SH-SY5Y (cell line): ENCODE results near the gene SCPEP1.

Source experiments
- GATA2 ChIP-seq: IDR thresholded peaks from 2 replicates; pipeline ENCODE4 v1.6.1; 2011; ENCODE audit warnings: mild to moderate bottlenecking, low read depth, low read length
- GATA3 ChIP-seq: IDR thresholded peaks from 2 replicates; pipeline ENCODE4 v1.6.1; 2011; ENCODE audit warnings: low read depth, mild to moderate bottlenecking, low read length, moderate library complexity

Gene SCPEP1

DNA sequence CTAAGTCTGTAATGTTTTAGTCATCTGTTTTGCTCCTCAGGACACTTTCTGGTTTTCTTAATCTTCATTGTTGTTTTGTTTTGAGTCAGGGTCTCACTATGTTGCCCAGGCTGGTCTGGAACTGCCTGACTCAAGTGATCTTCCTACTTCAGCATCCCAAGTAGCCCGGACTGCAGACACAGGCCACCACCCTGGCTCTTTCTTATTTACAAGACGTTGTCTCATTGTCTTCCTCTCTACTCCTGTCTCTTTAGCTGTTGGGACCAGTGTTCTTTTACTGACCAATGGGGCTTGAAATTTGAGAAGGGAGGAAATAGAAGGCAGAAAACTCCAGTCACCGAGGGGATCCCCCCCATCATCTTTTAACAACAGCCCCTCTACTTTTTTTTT is 1.2 kb downstream of the SCPEP1 start:
- no peak for TF ChIP-seq GATA3
- no peak for TF ChIP-seq GATA2

DNA sequence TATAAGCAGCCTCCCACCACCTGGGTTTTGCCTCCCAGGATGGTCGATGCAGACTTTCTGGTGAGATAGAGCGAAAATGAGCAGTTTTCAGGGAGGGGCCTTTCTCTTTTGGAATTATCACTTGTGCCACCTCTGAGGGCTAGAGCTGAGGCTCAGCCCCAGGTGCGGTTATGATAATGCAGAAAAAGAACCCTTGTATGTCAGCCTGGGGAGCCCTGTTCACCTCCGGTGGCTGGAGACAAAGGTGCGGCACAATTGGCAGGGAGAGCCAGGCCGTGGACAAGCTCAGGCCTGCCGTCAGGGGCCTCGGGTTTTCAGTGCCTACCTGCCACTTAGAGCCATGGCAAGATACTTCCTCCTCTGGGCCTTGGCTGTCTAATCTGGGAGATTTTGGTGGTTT is 4.4 kb downstream of the SCPEP1 start:
- no peak for TF ChIP-seq GATA2

DNA sequence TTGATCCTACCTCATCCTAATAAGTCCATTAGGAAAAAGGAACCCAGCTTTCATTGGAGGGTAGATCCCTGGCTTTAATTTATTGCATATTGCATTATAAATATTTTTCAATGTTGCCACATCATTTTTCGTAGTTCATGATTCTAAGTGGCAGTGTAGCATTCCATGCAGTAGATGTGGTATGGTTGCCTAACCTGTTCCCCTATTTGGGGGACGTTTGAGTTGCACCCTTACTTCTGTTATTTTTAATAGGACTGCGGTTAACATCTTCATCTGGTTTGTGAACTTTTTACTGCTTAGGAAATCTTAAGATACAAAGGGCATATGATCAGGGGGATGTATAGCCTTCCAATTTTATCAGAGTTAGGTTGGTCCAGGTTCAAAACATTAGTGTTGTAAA is 5.4 kb downstream of the SCPEP1 start:
- TF ChIP-seq GATA2 (no peak), GATA3 (no peak)

GRCh38 chr17:56985371-56986162 is 7.6 kb downstream of the SCPEP1 start:
- no peak for TF ChIP-seq GATA3
- TF ChIP-seq GATA2 = no peak

GRCh38 chr17:56987283-56987834 is 9.4 kb downstream of the SCPEP1 start:
- TF ChIP-seq GATA2 (no peak), GATA3 (no peak)

GRCh38 chr17:56988901-56989572 is 11.1 kb downstream of the SCPEP1 start:
- TF ChIP-seq GATA3 (no peak), GATA2 (no peak)

DNA sequence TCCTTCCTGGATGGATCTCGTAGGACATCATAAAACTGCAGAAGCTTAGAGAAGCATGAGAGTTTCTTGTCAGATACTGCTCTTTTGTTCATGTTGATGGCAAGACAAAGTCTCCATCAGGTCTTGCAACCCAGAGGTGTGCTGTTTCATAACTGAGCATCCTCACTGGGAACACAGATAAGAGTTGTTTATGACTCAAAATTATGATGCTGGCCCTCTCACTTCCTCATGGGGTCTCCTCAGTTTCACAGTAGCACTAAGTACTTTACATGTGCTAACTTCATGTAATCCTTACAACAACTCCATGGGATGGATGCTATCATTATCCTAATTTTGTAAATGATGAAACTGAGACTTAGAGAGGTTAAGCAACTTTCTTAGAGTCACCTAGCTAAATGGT is 14.4 kb downstream of the SCPEP1 start:
- TF ChIP-seq GATA2 (no peak), GATA3 (no peak)

GRCh38 chr17:56994009-56994792 is 16.3 kb downstream of the SCPEP1 start:
- TF ChIP-seq GATA3 (no peak), GATA2 (no peak)

DNA sequence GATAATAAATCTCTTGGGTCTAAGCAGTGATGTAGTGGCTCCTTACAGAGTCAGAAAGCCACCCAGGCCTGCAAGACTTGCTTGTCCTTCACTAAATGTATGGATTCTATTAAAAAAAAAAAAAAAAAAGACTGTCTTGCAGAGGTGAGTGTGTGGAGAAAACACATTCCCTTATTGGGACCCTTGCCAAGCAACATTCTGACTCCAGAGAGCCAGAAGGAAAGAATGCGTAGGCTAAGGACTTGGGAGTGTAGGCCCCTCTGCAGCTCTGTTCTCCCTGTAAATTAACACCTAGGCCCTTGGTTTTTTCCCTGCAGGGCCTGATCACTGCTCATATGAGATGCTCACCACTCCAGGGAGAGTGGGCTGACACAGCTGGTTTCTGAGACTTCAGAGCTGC is 17.8 kb downstream of the SCPEP1 start:
- TF ChIP-seq GATA2 = no peak

DNA sequence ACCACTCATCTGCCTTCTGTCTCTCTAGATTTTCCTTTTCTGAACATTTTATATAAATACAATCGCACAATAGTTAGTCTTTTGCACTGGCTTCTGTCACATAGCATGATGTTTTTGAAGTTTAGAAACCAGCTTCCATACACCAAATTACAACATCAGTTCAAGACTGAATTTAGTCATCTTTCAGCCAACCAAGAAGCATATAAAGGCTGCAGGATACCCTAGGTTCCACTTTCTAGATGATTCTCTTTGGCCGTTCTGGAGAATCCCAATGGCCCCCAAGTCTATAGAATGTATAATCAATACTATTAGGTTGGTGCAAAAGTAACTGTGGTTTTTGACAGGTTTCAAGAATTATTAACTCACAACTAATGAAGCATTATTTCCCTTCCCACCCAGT is 19.4 kb downstream of the SCPEP1 start:
- TF ChIP-seq GATA2 (no peak), GATA3 (no peak)

DNA sequence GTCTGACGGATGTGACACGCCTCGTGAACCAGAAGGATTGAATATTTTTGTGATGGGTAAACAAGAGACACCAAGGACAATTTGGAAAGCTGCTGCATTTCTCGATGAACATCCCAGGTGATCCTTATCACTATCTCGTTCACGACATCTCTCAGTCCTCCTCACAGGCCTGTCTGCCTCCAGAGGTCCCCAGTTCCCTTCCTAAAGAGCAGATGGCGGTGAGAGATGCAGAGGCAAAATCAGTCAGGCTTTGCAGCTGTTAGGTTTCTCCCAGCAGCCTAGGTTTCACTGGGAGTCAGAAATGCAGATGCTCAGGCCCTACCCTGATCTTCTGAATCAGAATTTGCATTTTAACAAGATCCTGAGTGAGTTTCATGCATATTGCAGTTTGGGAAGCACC is 23.6 kb downstream of the SCPEP1 start:
- TF ChIP-seq GATA2 (peak; percentile 48; the same call in 1 of the 2 replicates), GATA3 (no peak)

DNA sequence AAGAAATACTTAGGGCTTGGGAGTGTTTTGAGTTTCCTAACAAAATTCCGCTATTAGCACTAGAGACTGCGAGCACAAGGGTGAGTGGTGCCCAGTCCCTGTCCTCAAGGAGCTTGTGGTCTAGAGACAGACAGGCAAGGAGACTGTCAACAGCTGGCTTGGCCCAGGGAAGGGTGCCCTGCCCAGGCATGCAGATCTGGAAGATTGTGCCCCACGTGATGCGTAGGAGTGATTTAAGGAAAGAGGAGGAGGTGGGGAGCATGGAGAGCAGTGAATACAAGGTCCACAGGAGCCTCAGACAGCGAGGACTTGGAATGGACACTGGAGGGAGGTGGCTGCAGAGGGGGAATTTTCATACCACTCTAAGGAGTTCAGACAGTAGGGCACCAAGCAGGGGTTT is 25.0 kb downstream of the SCPEP1 start:
- TF ChIP-seq GATA2 (no peak), GATA3 (no peak)

DNA sequence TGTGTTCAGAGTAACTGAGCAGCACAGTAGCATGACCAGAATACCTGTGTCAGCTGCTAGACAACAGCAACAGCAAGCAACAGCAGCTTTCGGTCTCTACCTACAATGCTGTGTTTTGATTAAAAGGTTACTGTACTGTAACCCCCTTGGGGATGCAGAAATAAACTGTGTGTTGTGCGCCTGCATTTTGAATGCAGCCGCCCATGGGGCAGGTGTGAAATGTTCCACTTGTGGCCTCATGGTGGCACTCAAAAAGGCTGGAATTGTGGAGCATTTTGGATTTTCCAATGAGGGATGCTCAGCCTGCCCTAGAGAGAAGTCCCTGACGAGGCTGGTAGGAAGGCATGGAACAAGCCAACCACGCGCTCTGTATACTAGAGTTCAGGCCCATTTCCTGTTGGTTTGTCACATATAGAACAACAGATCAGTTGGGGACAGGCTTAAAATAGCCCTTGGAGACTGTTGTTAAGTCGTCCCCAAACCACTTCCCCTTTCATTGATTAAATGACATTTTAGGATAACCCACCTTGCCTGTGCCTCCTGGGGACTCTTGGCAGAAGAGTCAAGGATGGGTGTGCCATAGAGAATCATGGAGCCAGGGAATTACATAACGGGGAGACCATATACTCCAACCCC is 27.1 kb downstream of the SCPEP1 start:
- TF ChIP-seq GATA3 (no peak), GATA2 (no peak)

DNA sequence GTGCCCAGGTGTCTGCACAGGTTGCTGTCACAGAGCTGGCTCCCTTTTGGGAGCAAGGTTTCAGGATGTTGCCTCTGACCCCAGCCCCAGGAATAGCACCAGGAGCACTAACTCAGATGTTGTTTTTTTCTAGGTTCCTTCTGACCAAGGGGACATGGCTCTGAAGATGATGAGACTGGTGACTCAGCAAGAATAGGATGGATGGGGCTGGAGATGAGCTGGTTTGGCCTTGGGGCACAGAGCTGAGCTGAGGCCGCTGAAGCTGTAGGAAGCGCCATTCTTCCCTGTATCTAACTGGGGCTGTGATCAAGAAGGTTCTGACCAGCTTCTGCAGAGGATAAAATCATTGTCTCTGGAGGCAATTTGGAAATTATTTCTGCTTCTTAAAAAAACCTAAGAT is 28.1 kb downstream of the SCPEP1 start:
- TF ChIP-seq GATA3 (no peak), GATA2 (no peak)
